Brain microvascular endothelial cell (primary cell): ENCODE measurements around the gene FOXL1.

Source experiments
- DNase-seq: peaks from one replicate; pipeline ENCODE4 v3.0.0-alpha.2; 2020
- H3K27ac ChIP-seq: fragments of 250-450 bp; sonication (Bioruptor Pico); 2 replicates; pipeline ENCODE4 v1.5.1; 2020; ENCODE audit warnings: mild to moderate bottlenecking, moderate library complexity
- H3K27me3 ChIP-seq: fragments of 250-450 bp; sonication (Bioruptor Pico); replicated peaks from 2 replicates; pipeline ENCODE4 v1.5.1; 2020; ENCODE audit warnings: mild to moderate bottlenecking
- H3K36me3 ChIP-seq: fragments of 250-450 bp; sonication (Bioruptor Pico); replicated peaks from 2 replicates; pipeline ENCODE4 v1.5.1; 2020; ENCODE audit warnings: mild to moderate bottlenecking
- H3K4me3 ChIP-seq: 2 replicates; pipeline ENCODE4 v1.5.1; 2011; ENCODE audit warnings: low read depth, mild to moderate bottlenecking, control low read depth, low read length, moderate library complexity
- in situ Hi-C: cut with HindIII; loops from 2 replicates; pipeline ENCODE4 v1.10.0; 2017; ENCODE audit warnings: low sequenced_read_pairs, low pct_ligation_motif_present
- TF ChIP-seq, protein P1 (sequence below): IDR thresholded peaks from 2 replicates; pipeline ENCODE4 v1.5.1; 2011; ENCODE audit warnings: low read depth, mild to moderate bottlenecking, moderate library complexity, low read length, control low read depth, inconsistent platforms; ENCODE audit errors: missing control alignments

The FOXL1 gene

DNA sequence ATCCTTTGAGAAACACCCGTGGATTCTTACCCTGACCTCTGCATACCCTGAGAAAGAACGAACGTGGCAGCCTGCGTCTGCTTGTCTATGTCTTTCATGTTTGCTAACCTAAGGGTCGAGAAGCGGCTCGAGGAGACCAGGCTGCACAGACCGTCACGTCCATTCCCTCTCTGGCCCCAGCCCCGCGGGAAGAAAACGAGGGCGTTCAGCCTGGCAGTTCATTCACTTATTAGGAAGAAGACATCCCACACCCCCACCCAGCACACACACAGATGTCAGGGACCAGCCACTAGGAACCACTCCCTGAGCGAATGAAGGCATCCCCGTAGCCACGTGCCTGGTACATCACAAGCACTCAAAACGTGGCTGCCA lies 22.7 kb upstream of the FOXL1 start:
- no peaks in the 10 kb centered on the region for H3K27me3 ChIP-seq
- peak overlapping the region; percentile 70 for H3K27ac ChIP-seq
- no peaks in the 10 kb centered on the region for H3K36me3 ChIP-seq
- no peak for DNase-seq
- peak overlapping the region; percentile 96 for H3K4me3 ChIP-seq
- in situ Hi-C loops, result loop anchor here (25.0 kb wide), 1 partner anchor 732 kb away; no protein-coding TSS in a partner anchor
- TF ChIP-seq, protein P1, sequence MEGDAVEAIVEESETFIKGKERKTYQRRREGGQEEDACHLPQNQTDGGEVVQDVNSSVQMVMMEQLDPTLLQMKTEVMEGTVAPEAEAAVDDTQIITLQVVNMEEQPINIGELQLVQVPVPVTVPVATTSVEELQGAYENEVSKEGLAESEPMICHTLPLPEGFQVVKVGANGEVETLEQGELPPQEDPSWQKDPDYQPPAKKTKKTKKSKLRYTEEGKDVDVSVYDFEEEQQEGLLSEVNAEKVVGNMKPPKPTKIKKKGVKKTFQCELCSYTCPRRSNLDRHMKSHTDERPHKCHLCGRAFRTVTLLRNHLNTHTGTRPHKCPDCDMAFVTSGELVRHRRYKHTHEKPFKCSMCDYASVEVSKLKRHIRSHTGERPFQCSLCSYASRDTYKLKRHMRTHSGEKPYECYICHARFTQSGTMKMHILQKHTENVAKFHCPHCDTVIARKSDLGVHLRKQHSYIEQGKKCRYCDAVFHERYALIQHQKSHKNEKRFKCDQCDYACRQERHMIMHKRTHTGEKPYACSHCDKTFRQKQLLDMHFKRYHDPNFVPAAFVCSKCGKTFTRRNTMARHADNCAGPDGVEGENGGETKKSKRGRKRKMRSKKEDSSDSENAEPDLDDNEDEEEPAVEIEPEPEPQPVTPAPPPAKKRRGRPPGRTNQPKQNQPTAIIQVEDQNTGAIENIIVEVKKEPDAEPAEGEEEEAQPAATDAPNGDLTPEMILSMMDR, result no peak

- in situ Hi-C loops, result loop anchor here (25.0 kb wide), 1 partner anchor 731 kb away; no protein-coding TSS in a partner anchor
These were observed 21.8 kb upstream of the FOXL1 start for GRCh38 chr16:86556576-86556975.

GRCh38 chr16:86557587-86557986 lies 20.8 kb upstream of the FOXL1 start:
- no peaks in the 10 kb centered on the region for H3K27me3 ChIP-seq
- no peak for DNase-seq
- TF ChIP-seq, protein P1, result no peak
- in situ Hi-C loops, result loop anchor here (25.0 kb wide), 1 partner anchor 730 kb away; no protein-coding TSS in a partner anchor
- no peaks in the 10 kb centered on the region for H3K36me3 ChIP-seq
- H3K27ac ChIP-seq, result no peak overlapping the region
- H3K4me3 ChIP-seq, result no peak overlapping the region

More at GRCh38 chr16:86556576-86556975, 21.8 kb upstream of the FOXL1 start:
- no peak overlapping the region for H3K27ac ChIP-seq
- no peaks in the 10 kb centered on the region for H3K27me3 ChIP-seq
- DNase-seq, result no peak
- no peak overlapping the region for H3K4me3 ChIP-seq
- TF ChIP-seq, protein P1, result no peak
- no peaks in the 10 kb centered on the region for H3K36me3 ChIP-seq

- DNase-seq, result no peak
- no peak overlapping the region for H3K27ac ChIP-seq
- no peaks in the 10 kb centered on the region for H3K36me3 ChIP-seq
- in situ Hi-C loops, result loop anchor here (25.0 kb wide), 1 partner anchor 729 kb away; no protein-coding TSS in a partner anchor
- TF ChIP-seq, protein P1, result no peak
- no peaks in the 10 kb centered on the region for H3K27me3 ChIP-seq
- H3K4me3 ChIP-seq, result no peak overlapping the region
These were observed 19.8 kb upstream of the FOXL1 start for GRCh38 chr16:86558355-86559193.

- Histone ChIP-seq H3K27me3 (no peaks in the 10 kb centered on the region), H3K27ac (no peak overlapping the region), H3K4me3 (no peak overlapping the region), H3K36me3 (no peaks in the 10 kb centered on the region)
- no peak for DNase-seq
- TF ChIP-seq, protein P1, result no peak
- in situ Hi-C loops, result loop anchor here (25.0 kb wide), 1 partner anchor 727 kb away; no protein-coding TSS in a partner anchor
These were observed 18.5 kb upstream of the FOXL1 start for GRCh38 chr16:86559802-86560305.
